Stromal cell of bone marrow (primary cell): Measurements from ENCODE around the gene THSD8.

ENCODE experiments used
- DNase-seq: peaks from one replicate; pipeline ENCODE4 v3.0.0-alpha.2; 2012; ENCODE audit warnings: low read depth

The THSD8 gene

DNA sequence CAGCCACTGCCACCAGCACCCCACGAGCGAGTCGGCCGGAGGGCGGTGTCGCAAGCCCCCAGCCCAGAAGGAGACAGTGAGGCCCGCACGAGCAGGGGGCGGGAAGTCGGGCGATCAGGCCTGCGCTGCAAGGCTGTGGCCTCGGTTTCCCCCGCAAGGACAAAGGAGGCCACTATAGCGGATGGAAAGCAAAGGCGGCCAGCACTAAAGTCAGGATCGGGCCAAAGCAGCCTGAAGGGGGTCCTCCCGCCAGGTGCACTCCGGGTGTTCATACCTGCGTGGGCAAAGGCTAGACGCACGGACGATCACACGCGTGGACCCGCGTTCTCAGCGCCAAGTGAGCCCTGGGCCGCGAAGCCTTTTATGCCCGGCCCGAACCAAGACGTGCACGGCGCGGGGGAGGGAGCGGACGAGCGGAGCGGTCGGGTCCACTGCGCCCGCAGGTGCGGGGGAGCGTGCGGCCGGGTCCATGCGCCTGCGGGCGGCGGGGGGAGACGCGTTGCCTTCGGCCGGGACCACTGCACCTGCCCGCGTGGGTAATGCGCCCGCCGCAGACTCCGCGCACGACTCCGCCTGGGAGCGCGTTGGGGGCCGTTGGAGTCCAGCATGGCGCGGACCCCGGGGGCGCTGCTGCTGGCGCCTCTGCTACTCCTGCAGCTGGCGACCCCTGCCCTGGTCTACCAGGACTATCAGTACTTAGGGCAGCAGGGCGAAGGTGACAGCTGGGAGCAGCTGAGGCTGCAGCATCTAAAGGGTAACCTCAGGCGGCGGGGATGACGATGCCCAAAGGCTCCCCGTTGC is at the start of gene THSD8, which contains the start of gene PRDX2:
Gene THSD8, plus strand, starts transcription at position 604 of the 801 bp plus-strand sequence. Its CDS starts 3 bp downstream, at position 607.
Gene PRDX2, minus strand, starts transcription at position 335 of the 801 bp plus-strand sequence. CDS start 539 bp downstream, outside the sequence.
- DNase-seq, result no peak

DNA sequence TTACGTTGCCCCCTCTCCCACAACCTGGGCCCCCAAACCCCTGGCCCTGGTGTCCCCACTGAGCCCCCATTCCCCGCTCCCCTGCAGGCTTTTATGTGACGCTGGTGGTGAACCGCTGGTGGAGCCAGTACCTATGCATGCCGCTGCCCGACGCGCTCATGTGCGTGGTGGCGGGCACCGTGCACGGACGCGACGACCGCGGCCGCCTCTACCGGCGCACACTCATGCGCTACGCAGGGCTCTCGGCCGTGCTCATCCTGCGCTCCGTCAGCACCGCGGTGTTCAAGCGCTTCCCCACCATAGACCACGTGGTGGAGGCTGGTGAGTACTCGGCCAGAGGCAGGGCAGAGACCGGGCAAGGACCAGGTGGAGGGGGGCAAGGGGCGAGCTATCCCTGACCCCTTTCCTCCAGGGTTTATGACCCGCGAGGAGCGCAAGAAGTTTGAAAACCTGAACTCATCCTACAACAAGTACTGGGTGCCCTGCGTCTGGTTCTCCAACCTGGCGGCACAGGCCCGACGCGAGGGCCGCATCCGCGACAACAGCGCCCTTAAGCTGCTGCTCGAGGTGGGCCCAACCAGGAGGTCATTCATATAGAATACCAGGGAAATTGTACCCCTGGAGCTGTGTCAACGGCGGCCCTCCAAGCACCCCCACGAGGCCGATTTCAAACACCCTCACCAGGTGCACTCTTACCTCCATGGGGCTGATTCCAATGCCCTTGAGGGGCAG is 47.2 kb upstream of the THSD8 start:
- DNase-seq, result no peak

DNA sequence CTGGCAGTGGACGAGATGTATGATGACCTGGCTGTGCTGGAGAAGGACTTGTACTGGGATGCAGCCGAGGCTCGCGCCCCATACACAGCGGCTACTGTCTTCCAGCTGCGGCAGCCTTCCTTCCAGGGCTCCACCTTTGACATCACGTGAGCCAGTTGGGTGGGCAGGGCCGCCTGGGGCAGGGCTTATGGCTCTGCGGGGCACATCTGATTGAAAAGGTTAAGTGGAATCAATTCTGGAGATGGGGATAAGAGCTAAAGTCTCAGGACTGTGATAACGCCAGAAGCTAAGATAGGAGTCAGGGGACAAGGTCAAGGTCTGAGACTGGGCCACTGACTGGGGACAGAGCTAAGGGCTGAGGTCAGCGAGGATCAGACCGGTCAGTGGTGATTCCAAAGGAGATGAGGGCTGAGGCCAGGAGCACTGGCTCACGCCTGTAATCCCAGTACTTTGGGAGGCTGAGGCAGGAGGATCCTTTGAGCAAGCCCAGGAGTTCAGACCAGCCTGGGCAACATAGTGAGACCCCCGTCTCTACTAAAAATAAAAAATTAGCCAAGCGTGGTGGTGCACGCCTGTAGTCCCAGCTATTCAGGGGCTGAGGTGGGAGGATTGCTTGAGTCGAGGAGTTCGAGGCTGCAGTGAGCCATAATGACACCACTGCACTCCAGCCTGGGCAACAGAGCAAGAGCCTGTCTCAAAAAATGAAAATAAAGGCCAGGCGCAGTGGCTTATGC is 45.6 kb upstream of the THSD8 start:
- DNase-seq, result no peak

GRCh38 chr19:12757544-12758274 is 44.2 kb upstream of the THSD8 start:
- DNase-seq, result peak; percentile 37

DNA sequence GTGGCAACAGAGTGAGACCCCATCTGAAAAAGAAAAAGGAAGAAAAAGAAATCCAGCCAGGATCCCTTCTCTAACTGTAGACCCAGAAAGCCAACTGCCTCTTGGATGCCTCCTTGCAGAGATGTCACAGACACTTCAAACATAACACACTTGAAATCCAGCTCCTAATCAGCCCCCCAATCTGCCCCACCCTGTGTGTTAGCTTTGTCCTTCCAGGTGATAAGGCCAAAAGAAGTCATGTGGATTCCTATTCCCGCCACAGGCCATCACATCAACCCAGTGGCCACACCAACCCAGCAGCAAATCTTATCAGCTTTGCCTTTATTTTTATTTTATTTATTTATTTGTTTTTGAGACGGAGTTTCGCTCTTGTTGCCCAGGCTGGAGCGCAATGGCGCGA is 42.2 kb upstream of the THSD8 start:
- DNase-seq, result no peak

DNA sequence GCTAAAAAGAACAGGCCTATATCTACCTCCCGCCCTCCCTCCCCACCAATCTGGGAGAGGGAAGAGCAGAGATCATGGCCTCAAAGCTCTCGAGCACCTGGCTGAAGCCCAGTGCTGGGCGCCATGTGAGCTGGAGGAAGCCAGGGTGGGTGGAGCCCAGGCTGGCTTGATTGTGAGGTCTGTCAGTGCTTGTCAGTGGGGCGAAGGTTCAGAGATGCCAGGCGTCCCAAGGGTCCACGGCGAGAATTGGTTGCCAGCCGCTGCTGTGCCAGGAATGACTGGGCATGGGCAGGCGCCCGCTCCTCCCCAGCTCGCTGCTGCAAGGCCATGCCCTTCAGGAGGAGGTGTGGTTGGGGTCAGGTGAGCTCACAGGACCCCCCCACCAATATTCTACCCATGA is 38.8 kb upstream of the THSD8 start:
- DNase-seq, result no peak

- no peak for DNase-seq
These were observed 37.2 kb upstream of the THSD8 start for GRCh38 chr19:12764698-12765097.

- DNase-seq, result peak; percentile 59
These were observed 35.8 kb upstream of the THSD8 start for GRCh38 chr19:12766051-12766521.

DNA sequence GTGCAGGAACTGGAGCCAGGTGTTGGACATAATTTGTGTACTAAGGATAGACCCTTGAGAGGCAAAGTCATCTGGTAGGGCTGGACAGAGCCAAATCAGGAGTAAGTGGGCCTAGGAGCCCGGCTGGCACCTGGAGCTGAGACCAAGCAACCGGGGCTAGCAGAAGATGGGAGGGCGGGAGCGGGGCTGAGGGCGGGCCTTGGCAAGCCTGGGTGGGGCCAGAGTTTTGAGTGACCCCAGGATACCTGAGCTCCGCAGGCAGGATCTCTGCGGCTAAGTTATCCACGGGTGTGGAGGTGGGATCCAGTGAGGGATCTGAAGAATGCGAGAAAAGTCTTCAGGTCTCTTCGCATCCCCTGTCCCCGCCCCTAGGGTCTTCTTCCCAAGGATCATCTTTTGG is 34.7 kb upstream of the THSD8 start:
- DNase-seq, result no peak

DNA sequence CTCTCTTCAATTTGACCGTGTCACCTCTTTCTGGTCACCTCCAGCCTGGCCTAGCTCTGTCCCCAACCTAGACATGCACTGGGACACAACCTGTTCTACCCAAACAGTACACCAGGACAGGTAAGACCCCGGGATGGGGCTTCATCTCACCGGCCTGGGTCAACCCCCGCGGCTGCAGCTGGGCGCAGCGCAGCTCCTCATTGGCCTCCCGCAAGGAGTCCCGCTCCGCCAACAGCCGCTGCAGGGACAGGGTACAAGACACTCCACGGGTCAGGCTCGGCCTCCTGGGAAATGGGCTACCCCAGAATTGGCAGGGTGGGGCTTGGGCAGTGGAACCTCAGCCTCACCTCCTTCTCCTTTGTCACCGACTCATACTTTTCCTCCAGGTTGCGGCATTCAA is 34.2 kb upstream of the THSD8 start:
- DNase-seq, result no peak

- DNase-seq, result no peak
These were observed 32.2 kb upstream of the THSD8 start for GRCh38 chr19:12769689-12770088.

DNA sequence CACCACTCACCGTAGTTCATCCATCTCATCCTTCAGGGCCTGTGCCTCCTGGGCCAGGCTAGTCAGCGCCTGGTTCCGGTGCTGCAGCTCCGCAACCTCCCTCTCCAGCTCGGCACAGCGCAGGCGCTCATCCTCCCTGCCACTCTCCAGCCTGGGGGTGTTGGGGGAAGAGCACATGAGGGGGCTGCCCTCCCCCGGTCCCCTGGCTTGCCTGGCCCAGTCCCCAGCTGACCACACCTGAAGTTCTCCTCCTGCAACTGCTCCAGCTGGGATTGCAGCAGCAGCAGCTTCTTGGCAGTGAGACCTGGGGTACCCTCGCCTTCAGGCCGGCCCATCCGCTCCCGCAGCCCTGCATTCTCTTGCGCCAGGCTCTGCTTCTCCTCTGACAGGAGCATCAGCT is 30.9 kb upstream of the THSD8 start:
- DNase-seq, result no peak

- DNase-seq, result no peak
These were observed 29.5 kb upstream of the THSD8 start for GRCh38 chr19:12772323-12772722.

DNA sequence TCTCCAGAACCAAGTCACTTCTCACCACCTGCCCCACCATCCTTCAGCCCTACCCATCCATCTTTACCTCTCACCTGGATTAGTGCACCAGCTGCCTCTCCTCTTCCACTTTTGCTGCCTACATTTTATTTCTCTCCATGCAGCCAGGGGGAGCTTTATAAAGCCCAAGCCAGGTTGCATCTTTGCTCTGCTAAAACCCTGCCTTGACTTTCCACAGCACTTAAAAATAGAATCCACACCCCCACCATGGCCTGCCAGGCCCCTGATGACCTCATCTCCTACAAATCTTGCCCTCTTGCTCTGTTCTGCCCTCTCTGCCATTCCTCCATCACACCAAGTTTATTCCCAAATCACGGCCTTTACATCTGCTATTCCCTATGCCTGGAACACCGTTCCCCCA is 28.3 kb upstream of the THSD8 start:
- DNase-seq, result no peak

DNA sequence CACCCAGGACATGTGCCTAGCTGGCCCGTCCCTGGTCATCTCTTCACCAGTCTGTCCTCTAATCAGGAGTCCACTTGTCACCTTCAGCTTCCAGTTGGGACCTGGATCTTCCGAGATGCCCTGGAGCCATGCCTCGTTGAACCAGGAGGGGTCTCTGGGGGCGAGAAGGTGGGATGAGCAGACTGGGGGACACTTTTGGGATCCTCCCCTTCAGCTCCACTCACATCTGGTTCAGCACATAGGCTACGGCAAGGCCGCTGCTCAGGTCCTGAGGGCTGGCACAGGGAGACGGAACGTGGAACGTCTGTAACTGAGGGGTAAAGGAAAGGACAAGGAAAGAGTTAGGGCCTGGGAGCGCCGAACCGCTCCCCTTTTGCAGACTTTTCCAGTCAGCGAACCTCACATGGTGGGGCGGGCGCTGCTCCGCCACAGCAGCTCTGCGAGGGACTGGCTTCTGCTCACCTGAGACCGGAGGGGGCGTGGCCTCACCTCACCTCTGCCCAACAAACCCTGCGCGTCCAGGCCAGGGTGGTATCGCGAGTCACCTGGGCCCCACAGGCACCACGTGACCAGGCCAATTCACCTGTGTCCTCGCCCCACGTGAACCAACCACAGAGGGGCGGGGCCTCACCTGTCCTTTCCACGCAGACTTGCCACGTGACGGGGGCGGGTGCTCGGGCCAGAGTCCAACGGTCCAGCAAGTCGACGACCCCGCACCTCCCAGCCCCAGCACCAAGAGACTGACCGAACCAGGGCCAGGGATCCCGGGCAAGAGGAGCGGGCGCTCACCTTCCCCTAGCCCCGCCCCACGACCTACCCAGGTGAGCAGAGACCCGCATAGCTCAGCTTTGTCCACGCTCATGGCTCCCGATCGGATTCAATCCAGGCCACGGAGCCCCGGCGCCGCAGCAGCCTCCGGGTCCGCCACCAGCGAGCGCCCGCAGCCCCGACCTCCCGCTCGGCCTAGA is 27.0 kb upstream of the THSD8 start, which contains the start of gene HOOK2:
Gene HOOK2, minus strand, starts transcription at position 965 of the 968 bp plus-strand sequence. Its CDS starts 103 bp downstream, at position 862.
- no peak for DNase-seq

GRCh38 chr19:12777217-12778016 is 24.5 kb upstream of the THSD8 start:
- DNase-seq, result peak; percentile 61

- peak; percentile 62 for DNase-seq
These were observed 23.6 kb upstream of the THSD8 start for GRCh38 chr19:12778017-12778904.

DNA sequence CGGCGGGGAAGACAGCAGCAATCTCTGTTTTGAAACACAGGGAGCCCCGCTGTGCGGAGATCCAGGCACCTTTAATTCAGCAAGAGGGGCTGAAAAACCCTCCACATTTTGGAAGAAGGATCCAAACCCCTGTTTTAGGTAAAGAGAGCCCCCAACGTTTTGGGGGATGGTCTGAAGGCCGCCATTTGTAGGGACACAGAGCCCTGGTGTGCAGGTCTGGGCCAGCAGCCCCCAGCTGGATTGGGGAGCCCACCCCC is 23.0 kb upstream of the THSD8 start:
- DNase-seq, result no peak
